T follicular helper cell (primary cell): Measurements from ENCODE around the gene ACYP1.
A peak's percentile ranks its signal among the peaks of the same experiment; 100 is the strongest.

Experiments
- DNase-seq: peaks from one replicate; pipeline ENCODE4 v3.0.0-alpha.2; 2020; ENCODE audit warnings: low read depth
- total RNA-seq, 2 experiments: gene quantifications; one replicate each; lab custom pipeline; 2026; lab: John Stamatoyannopoulos, UW

ACYP1 gene
- 5.3 to 10.9 reads per million in 2 experiments for total RNA-seq

GRCh38 chr14:75063491-75064204 is at the start of gene ACYP1:
Gene ACYP1, minus strand, starts transcription at chr14:75064024. Its CDS starts 471 bp downstream, at chr14:75063553.
- peak; percentile 85 for DNase-seq

- no peak for DNase-seq
Observed at GRCh38 chr14:75109877-75110276, 46.1 kb upstream of the ACYP1 start.

- DNase-seq: no peak
Observed at GRCh38 chr14:75107186-75107585, 43.4 kb upstream of the ACYP1 start.

- no peak for DNase-seq
Observed at GRCh38 chr14:75101491-75101890, 37.7 kb upstream of the ACYP1 start.

- no peak for DNase-seq
Observed at GRCh38 chr14:75098682-75099081, 34.9 kb upstream of the ACYP1 start.

- no peak for DNase-seq
Observed at GRCh38 chr14:75098212-75098611, 34.4 kb upstream of the ACYP1 start.

- no peak for DNase-seq
Observed at GRCh38 chr14:75096959-75097358, 33.1 kb upstream of the ACYP1 start.

GRCh38 chr14:75095690-75096089 is 31.9 kb upstream of the ACYP1 start:
- DNase-seq: no peak

GRCh38 chr14:75094896-75095295 is 31.1 kb upstream of the ACYP1 start:
- no peak for DNase-seq

- no peak for DNase-seq
Observed at GRCh38 chr14:75092698-75093097, 28.9 kb upstream of the ACYP1 start.

GRCh38 chr14:75091251-75091650 is 27.4 kb upstream of the ACYP1 start:
- no peak for DNase-seq

GRCh38 chr14:75090353-75090752 is 26.5 kb upstream of the ACYP1 start:
- DNase-seq: no peak

GRCh38 chr14:75088566-75089373 is 24.9 kb upstream of the ACYP1 start:
- DNase-seq: peak; percentile 26

- DNase-seq: no peak
Observed at GRCh38 chr14:75088153-75088552, 24.3 kb upstream of the ACYP1 start.

- no peak for DNase-seq
Observed at GRCh38 chr14:75084513-75084912, 20.7 kb upstream of the ACYP1 start.

- DNase-seq: no peak
Observed at GRCh38 chr14:75083271-75083670, 19.4 kb upstream of the ACYP1 start.

- DNase-seq: no peak
Observed at GRCh38 chr14:75081660-75082229, 17.9 kb upstream of the ACYP1 start.

- DNase-seq: no peak
Observed at GRCh38 chr14:75079521-75079920, 15.7 kb upstream of the ACYP1 start.

- DNase-seq: no peak
Observed at GRCh38 chr14:75077794-75078193, 14.0 kb upstream of the ACYP1 start.

GRCh38 chr14:75070383-75070782 is 6.6 kb upstream of the ACYP1 start:
- DNase-seq: no peak

- no peak for DNase-seq
Observed at GRCh38 chr14:75069811-75070145, 6.0 kb upstream of the ACYP1 start.

- peak; percentile 15 for DNase-seq
Observed at GRCh38 chr14:75069121-75069810, 5.4 kb upstream of the ACYP1 start, which contains the start of gene ZC2HC1C. Gene ZC2HC1C, plus strand, starts transcription at chr14:75069641. Its CDS starts 933 bp downstream, at chr14:75070574.
